ENCODE results near the gene ANKRD34B. TPM values are rescaled to one million over a fixed set of nuclear protein-coding genes. Genes with fewer than 3 reads are reported as not detected.

ANKRD34B gene
- total RNA-seq, 1 experiment from 2014 or later = not detected

DNA sequence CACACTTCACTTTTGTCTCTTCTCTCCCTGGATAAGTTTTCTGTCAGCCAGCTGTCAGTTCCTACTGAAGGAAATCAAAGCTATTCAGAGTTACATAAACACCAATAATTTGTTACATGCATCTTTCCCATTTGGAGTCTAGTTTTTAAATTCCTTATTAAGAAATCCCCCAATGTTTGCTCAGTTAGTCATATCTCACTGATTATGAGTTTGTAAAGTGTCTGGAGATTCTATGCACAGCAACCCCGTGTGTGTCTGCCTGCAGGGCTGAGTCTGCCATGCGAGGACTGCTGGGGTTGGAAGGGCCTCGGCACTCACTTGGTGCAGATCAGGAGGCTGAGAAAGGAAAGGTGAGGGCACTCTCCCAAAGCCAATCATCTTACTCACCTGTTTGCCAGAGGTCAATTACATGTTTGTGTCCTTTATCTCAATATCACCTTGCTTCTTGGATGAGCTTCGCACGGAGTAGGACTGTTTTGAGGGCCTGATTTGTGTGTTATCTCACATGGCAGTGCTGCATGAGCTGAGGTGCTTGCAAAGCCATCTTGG is 3.3 kb downstream of the ANKRD34B start:
- ATAC-seq (no peak), DNase-seq (ENCODE audit: low read depth, low spot score) (no peak)
- no peaks in the 10 kb centered on the region for H3K36me3 ChIP-seq (ENCODE audit: control insufficient read depth in 1 of 2, insufficient read depth in 2 of 2, low read length in 2 of 2)
- H4K20me1 ChIP-seq (ENCODE audit: insufficient read depth) = no peaks in the 10 kb centered on the region
- no peak for TF ChIP-seq SIN3A (IDR thresholded peaks at IDR 0.05; ENCODE audit: low read depth)
- TF ChIP-seq EZH2phosphoT487 (IDR thresholded peaks at IDR 0.05; ENCODE audit: borderline replicate concordance) = no peak
- no peak for TF ChIP-seq MAX (IDR thresholded peaks at IDR 0.05)
- TF ChIP-seq, protein P1, sequence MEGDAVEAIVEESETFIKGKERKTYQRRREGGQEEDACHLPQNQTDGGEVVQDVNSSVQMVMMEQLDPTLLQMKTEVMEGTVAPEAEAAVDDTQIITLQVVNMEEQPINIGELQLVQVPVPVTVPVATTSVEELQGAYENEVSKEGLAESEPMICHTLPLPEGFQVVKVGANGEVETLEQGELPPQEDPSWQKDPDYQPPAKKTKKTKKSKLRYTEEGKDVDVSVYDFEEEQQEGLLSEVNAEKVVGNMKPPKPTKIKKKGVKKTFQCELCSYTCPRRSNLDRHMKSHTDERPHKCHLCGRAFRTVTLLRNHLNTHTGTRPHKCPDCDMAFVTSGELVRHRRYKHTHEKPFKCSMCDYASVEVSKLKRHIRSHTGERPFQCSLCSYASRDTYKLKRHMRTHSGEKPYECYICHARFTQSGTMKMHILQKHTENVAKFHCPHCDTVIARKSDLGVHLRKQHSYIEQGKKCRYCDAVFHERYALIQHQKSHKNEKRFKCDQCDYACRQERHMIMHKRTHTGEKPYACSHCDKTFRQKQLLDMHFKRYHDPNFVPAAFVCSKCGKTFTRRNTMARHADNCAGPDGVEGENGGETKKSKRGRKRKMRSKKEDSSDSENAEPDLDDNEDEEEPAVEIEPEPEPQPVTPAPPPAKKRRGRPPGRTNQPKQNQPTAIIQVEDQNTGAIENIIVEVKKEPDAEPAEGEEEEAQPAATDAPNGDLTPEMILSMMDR (IDR thresholded peaks at IDR 0.05 in 2 of 3, conservative IDR thresholded peaks at IDR 0.05 in 1 of 3; ENCODE audit: borderline replicate concordance in 1 of 3, insufficient read depth in 1 of 3, low read depth in 2 of 3, low read length in 2 of 3) = no peak
- TF ChIP-seq SP1 (IDR thresholded peaks at IDR 0.05; ENCODE audit: low read depth) = no peak
- no peak for TF ChIP-seq RAD21 (IDR thresholded peaks at IDR 0.05; ENCODE audit: low read depth)
- TF ChIP-seq JUND (IDR thresholded peaks at IDR 0.05) = no peak
- TF ChIP-seq ELF1 (IDR thresholded peaks at IDR 0.05; ENCODE audit: borderline replicate concordance, low read depth) = no peak
- TF ChIP-seq EGR1 (IDR thresholded peaks at IDR 0.05; ENCODE audit: low read depth) = no peak
- no peak for TF ChIP-seq ZNF274 (IDR thresholded peaks at IDR 0.05; ENCODE audit: low read depth, low read length)
- no peak for TF ChIP-seq FOSL1 (IDR thresholded peaks at IDR 0.05; ENCODE audit: low read depth)
- no peak for TF ChIP-seq SRF (IDR thresholded peaks at IDR 0.05; ENCODE audit: low read depth)
- H3K27me3 ChIP-seq (ENCODE audit: insufficient read depth, low read length) = no peaks in the 10 kb centered on the region
- H3K4me2 ChIP-seq (ENCODE audit: low read length) = no peak overlapping the region
- H3K9me2 ChIP-seq (ENCODE audit: insufficient read depth) = no peaks in the 10 kb centered on the region
- ChIA-PET CTCF (no interaction called here), RAD21 (ENCODE audit: low non-redundant PET in 1 of 2, low total read pairs in 2 of 2, uncharacterized antibody in 2 of 2, unreplicated experiment in 2 of 2) (no interaction called here), POLR2A (no interaction called here)
- intact Hi-C loops (cut with micrococcal nuclease) = no loop called here
- H3K4me3 ChIP-seq (replicated peaks in 1 of 2; ENCODE audit: low read depth in 1 of 2, low read length in 2 of 2) = no peak overlapping the region
- no peaks in the 10 kb centered on the region for H3K79me2 ChIP-seq (ENCODE audit: insufficient read depth, low read length)
- no peak overlapping the region for H3K9ac ChIP-seq (ENCODE audit: low read length)
- no peak overlapping the region for H2AFZ ChIP-seq (ENCODE audit: low read depth, low read length, poor library complexity, severe bottlenecking)
- no peak overlapping the region for H3K27ac ChIP-seq (ENCODE audit: low read depth, low read length)
- no TSS peak for BruUV-seq (replicated peaks)
- peaks cover 0 to 2% of the 10 kb centered on the region in 2 experiments; a peak in 1 of 4 replicates for H3K4me1 ChIP-seq (ENCODE audit: control insufficient read depth in 1 of 2, insufficient read depth in 2 of 2, low read length in 2 of 2)
- H3K9me3 ChIP-seq (ENCODE audit: control insufficient read depth in 1 of 2, insufficient read depth in 1 of 2, low read depth in 1 of 2, low read length in 2 of 2) = no peaks in the 10 kb centered on the region

All from HCT116 (cell line).